HG03108 (cell line): ENCODE measurements around the gene RARRES1.
"Not testable (repeated sequence)": the region's sequence is repeated elsewhere in the genome, so short reads cannot be mapped to it uniquely, and the experiment has no call there.

Experiments
- ATAC-seq: cut with Tn5 transposase; IDR thresholded peaks from one replicate; pipeline ENCODE4 v1.9.1; 2021; ENCODE audit warnings: moderate library complexity; ENCODE audit not compliant: unreplicated experiment

RARRES1 gene

DNA sequence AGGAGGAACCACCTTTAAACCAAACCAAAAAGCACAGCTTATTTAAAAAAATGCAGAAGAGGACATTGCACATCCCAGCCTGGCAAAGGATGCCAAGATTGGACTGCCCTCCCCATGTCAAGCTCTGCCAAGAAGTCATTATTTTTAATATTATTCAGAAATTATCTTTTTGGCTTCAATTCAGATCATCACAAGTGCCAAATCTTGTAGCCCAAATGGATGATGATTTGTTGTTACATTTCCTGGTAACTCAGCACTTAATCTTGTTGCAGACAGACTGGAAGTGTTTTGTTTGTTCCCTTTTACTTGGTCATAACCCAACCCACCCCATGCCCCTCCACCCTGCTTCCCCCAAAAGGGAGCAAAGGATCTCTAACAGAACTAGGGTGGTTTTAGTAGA lies 31.7 kb downstream of the RARRES1 start:
- ATAC-seq: no peak

DNA sequence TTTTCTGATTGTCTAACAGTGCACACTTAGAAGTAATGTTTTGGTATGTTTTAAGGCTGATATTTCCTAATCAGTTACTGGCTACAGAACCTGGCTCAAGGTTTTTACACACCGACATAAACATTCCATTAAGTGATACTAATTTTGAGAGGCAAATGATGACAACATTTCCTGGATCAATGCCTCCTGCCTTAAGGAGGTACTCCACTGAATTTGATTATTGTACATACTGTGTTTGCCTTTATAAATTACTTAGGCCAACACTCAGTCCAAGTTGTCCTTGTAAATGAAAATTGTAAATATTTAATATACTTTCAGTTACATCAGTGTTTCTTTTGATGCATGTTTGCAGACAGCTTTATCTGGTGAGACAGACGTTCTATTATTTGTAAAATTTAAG lies 35.6 kb downstream of the RARRES1 start:
- no peak for ATAC-seq

DNA sequence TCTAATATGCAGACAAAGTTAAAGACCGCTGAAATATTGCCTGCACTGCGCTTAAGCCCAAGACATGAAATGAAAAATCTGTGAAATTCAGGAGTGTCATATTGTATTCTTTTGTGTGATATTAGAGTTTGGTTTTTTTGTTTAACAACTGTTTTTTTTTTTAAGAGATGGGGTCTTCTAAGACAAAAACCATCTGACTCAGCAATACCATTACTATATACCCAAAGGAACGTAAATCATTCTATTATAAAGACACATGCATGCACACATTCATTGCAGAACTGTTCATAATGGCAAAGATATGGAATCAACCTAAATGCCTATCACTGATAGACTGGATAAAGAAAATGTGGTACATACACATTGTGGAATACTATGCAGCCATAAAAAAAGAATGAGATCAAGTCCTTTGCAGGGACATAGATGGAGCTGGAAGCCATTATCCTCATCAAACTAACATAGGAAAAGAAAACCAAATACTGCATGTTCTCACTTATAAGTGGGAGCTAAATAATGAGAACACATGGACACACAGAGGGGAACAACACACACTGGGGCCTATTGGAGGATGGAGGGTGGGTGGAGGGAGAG lies 38.3 kb downstream of the RARRES1 start:
- ATAC-seq: not testable (repeated sequence)

DNA sequence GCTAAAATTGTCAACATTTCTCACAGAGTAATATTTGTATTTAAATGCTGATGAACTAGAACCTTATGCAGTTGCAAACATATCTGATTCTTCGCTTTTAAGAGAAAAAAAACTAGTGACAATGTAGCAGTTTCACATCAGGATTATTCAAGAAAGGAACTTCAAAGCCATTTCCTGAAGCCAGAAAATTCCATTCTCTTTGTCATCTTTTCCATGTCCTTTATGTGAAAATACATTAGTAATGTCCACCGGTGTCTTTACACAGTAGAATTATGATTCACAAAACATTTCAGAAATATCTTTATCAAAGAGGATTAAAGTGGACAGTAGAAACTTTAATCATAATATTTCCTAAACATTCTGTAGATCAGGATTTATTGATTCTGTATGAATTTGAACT lies 47.1 kb downstream of the RARRES1 start:
- ATAC-seq: no peak

DNA sequence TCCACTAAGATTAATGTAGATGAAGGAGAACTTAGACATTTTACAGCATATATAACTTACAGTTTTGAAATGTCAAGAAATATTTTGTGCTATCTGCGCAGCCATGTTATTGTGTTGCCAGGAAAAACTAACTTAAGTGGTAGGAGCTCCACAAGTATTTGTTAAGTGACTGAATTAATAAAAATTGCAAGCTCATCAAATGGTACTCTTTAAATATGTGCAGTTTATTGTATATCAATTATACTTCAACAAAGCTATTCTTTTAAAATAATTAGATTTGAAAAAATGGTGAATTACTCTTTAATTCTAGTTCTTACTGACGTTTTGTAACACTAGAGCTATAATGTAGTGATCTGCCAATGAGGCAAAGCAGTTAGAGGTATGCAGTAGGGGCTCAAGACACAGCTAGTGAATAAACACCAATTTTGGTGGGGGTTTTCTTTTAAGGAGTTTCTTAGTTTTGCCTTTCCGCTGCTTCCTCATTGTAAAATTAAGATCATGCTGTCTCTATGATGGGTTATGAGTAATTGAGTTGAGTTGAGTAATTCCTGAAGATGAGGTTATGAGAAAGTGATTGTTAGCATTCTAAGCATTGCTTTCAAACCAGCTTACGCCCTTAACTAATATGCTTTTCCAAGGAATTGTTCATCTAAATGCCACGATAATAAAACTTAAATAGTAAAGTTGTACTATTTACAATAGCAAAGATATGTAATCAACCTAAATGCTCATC lies 48.9 kb downstream of the RARRES1 start:
- no peak for ATAC-seq

DNA sequence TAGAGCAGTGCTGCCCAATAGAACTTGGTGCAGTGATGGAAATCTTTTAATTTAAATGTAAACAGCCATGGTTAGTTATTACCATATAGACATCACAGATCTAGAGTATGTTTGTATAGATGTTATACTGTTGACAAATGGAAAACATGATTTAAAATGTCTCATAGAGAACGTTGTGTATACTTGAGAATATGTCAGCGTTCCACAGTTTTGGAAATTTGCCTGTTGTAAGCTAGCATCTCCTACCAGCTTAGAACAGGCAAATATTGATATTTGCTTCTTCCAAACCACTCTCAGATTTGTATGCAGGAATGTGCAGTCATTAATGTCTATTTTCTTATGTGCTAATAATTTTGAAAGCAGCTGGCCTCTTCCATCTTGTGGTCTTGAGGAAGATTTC lies 51.4 kb downstream of the RARRES1 start:
- no peak for ATAC-seq

DNA sequence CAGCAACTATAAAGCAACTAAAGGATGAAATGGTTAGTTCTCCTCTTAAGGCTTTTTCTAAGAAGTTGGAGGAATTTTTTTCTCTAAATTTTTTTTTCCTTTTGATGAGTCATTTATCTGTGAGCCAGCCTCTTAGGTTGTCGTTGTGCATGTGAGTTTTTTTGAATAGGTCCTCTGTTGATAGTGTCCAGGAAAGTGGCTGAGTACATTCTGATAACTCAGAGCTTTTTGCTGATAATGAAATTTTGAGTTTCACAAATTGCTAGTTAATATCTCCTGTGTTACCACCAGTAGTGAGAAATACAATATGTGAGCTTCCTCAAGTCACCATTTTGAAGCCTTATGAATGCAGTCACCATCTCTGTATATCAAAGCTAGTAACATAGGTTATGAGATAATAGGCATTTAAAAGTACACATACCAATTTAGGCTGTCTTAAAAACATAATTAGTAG lies 52.7 kb downstream of the RARRES1 start:
- no peak for ATAC-seq

DNA sequence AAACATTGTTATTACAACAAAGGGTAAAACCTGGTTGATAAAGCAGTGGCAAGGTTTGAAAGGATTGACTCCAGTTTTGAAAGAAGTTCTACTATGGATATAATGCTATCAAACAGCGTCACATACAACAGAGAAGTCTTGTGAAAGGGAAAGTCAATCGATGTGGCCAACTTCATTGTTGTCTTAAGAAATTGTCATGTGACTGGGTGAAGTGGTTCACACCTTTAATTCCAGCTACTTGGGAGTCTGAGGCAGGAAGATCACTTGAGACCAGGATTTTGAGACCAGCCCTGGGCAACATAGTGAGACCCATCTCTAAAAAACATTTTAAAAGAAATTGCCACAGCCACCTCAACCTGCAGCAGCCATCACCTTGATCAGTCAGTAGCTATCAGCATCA lies 53.6 kb downstream of the RARRES1 start:
- no peak for ATAC-seq

DNA sequence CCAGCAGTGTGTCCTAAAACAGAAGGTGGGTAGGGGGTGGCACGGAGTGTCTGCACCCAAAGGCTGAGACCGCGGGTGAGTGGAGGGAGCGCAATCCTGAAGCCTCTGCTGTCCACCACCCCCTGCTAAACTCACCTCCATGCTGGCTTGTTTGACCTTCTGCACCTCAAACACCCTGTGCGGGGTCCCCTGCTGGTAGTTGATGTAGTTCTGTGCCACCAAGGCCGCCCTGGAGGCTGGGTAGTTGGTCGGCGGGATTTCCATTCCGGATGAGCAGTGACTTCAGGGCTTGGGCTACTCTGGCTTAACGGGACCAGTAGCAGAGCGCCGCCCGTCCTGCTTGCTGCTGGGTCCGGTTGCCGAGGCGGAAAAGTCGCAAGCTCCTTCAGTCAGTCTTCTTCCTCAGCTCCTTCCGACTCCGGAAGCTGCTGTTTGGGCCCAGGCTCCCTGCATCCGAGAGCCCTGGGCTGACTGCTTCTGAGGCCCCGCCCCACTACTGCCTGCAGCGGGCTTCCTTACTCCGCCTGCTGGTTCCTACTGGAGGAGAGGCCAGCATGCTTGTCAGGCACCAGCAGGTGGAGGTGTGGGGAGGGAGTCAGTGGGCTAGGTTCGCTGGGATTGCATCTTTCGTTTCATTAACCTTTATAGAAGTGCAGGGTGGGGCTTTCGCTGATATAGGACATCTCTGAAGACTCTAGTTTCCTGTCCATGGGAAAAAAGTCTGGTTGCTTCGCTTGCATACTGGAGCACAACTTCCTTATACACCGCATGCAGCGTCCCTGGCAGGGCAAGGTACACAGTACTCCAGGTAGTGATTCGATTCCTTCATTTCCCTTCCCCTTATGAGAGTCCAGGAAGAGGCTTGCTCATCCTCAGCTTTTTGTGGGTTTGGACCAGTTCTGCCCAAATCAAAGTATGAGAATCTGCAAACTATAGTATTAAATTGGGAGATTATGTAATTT lies 59.8 kb downstream of the RARRES1 start, which contains the start of gene LXN:
TSS of gene LXN (minus strand) at position 434 of the 962 bp plus-strand sequence. CDS start at position 264, 170 bp downstream.
- ATAC-seq: peak; percentile 100

DNA sequence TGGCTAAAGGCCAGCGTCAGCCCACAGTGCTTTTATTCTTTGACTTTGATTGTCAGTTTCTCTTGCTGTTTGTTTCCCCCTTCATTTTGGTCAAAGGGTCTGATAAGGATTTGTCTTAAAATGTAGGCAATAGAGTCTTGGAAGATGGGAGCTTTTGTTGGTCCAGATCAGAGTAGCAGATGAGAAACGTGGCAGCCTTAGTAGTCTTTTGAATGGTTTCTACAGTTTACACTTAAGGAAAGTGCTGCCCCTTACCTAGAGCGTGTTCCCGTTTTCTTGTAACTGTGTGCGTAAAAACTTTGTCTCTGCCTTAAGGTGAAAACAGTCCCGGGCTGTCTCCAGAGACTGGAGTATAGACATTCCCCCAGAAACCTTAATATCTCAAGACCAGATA lies 60.4 kb downstream of the RARRES1 start:
- ATAC-seq: no peak

DNA sequence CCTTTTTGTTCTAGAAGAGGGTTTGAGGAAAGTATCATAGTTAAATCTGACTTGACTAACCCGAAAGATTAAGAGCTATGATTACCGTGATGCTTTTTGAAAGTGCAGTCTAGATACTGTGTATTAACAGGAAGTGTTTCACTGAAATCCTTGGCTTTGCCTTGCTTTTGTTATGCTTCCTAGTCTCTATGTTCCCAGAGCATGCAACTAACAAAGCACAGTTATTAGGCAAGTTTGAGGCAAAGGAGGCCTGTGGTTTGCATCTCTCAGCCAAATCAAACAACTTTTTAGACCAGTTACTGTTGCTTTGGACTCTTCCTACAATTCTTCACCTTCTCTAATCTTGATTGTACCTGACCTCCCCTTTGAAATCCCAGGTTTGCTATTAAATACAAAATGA lies 63.8 kb downstream of the RARRES1 start:
- ATAC-seq: no peak

DNA sequence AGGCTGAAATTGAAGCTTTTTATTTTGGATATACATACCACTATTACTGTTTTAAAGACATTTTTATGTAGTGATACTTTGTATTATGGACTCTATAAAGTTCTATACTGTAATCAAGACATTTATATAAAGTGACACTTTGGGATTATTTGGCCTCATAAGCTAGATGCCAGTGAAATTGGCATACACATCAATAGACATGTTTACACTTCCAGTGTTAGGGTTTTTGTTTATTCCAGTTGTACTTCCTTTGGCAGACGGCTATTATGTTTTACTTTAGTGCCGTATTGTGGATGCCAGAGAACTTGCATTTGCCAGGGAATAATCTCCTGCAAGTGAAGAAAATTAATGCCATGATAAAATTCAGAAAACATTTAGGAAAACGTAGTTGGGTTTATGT lies 65.8 kb downstream of the RARRES1 start:
- ATAC-seq: no peak

DNA sequence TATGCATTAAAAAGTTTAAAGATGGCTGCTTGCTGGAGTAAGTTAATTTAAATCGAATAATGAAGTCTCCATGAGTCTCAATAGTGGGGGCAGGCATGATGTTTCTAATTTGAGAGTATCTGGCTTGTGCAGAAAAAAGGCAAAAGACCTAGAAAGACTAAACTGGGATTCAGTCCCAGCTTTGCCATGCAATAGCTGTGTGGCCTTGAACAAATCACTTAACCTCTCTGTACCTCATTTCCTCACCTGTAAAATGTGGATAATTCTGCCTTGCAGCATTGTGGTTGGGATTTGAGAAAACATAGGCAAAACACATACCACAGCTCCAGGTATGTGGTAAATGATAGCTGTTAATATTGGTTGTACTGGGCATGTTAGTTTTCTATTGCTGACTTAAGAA lies 68.4 kb downstream of the RARRES1 start:
- ATAC-seq: no peak

DNA sequence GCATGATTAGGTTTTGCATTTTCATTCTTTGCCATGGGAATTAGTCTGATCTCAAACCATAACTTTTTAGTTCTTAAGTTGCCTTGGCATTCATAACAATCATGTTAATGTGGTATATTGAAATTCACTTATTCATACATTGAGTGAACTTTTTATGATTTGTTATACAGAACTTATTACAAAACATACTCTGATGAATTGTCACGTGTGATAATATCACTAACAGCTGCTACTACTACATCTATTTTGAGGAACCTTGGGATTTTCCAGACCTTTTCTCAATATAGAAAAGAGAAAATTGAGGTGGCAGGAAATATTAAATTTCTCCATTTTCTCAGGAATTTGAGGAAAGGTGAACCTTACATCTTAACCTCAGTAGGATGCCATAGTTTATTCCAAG lies 69.0 kb downstream of the RARRES1 start:
- no peak for ATAC-seq

DNA sequence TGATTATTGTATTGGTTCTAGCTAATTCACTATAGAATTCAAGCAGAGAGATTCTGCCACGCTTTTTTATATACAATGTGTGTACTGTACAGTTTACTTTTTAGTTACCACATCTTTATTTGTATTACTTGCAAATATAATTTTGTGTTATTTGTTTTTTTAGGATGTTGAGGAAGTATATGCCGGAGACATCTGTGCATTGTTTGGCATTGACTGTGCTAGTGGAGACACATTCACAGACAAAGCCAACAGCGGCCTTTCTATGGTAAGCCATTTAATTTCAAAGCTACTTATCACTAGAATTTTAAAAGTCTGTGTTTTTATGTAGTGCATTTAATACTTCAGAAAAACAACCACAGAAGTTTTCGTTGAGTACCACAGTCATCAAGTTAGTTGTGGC lies 71.5 kb downstream of the RARRES1 start:
- ATAC-seq: no peak

DNA sequence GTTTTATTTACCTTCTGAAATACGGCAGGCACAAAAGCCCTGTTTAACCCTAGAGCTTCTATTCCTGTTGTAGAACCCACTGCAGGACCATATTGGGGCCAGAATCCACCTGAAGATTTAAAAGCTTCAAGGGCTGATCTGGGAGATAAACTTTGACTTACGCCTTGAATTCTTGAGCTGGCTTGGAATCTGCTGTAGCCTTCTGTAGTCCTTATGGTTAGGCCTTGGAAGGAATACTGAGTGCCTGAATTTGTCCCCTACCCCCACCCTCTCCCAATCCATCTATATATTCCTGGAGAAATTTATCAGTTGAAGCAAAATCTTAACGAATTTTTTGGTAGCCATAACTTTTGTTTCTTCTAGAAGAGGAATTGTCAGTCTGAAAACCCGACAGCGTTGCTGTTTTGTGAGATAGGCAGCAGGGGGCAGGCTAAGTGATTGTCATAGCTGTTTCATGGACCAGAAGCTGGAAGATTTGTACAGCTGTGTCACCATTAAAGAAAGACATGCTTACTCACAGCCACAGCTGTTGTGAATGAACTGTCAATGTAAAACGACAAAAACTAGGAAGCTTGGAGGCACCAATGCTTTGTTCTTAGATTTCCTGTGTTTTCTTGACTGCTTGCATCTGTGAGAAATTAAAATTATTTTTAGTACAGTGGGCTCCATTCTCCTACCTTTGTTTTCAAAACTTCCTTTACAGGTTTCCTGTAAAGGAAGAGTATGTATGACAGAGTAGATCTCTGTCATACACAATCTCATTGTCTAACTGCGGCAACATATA lies 72.6 kb downstream of the RARRES1 start:
- peak; percentile 83 for ATAC-seq

DNA sequence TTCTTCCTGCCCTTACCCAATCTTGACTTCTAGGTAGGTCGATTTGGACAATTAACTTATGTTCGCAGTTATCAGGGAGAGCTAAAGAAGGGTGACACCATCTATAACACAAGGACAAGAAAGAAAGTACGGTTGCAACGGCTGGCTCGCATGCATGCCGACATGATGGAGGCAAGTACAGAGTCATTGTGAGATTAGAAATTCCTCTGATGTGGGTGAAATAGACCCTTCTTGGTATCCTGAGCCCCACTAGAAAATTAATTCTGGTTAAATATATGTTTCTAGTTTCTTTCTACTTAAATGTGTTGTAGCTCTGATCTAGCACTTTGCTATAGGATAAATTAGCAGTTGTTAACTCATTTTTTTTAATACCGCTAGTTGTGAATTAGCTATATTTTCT lies 73.4 kb downstream of the RARRES1 start:
- no peak for ATAC-seq

DNA sequence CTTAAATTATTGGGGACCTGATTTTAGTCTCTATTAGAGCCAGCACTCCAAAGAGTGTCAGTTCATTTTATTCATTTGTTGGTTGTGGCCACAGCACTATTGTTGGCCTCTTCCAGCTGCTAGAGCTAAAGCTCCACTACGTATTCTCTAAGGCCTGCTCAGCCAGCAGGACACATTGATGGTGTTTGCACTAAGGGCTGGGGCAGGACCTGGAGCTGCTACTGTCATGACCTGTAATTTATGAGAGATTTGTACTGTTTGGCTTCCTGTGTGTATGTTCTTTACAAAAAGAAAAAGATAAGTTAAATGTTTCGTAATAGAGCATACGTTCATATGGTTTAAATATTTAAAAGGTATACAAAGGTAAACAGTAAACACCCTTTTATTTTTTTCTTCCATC lies 79.8 kb downstream of the RARRES1 start:
- ATAC-seq: no peak

DNA sequence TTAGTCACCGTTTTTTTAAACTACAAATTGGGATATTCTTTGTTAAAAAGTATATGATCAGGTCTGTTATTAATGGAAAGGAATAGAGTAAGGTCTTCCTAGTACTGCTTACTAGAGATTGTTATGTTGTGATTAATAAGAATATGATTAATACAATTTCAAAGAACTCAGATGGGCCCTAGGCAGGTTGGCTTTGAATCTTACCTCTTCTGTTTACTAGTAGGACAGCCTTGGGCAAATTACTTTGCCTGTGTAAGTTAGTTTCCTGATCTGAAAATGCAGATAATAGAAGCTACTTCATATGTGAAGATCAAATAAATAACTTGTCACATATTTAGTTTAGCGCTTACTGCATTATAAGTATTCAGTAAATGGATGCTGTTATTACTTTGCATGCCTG lies 81.1 kb downstream of the RARRES1 start:
- ATAC-seq: no peak

DNA sequence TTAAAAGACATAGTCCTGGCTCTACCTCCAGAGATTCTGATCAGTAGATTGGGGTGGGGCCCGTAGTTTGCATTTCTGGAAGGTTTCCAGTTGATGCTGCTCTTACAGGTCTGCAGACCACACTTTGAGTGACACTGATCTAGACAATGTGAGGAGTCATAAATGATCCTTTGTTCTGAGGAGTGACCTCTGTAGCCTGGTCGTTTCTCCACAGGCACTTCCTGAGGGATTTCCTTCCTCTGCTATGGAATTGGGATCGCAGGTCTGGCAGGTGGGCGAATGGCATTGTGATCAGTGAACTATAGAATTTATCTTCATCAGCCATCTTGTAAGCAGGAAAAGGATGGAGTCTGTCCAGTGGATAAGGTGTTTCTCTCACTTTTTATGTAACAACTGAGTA lies 82.5 kb downstream of the RARRES1 start:
- ATAC-seq: no peak
